Lung microvascular endothelial cell (primary cell): ENCODE measurements around the gene DAAM1. TPM values are rescaled to one million over a fixed set of nuclear protein-coding genes. Genes with fewer than 3 reads are reported as not detected.
A peak's percentile ranks its signal among the peaks of the same experiment; 100 is the strongest.

Experiments
- DNase-seq, 2 donors: peaks; one replicate each; pipeline versions ENCODE4 v3.0.0 to v3.0.0-alpha.2; 2010; ENCODE audit warnings: low read depth in 2 of 2
- total RNA-seq: library from RNA; depleted of rRNA; stranded (reverse); fragments of >200 nt; gene quantifications from 2 replicates; pipeline ENCODE4 v1.2.1, GENCODE V29; 2014

Gene DAAM1
- total RNA-seq, 1 donor from 2014 or later: 23.0 TPM

DNA sequence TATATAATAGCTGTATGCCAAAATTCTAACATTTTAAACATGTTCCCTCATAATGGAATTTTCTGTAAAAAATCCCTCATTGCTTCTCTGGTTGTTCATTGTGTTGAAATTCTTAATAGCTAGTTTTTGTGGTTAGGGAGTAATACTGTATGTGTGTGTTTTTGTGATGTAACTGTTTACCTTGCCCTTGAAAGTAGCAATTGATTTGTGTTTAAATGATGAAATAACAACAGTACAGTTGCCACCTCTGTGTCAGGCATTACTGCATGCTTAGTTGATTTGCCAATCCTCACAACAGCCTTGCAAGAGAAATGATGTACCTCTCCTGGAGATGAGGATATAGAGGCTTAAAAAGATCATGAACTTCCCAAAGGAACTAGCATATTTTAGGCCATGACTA is 94.9 kb downstream of the DAAM1 start:
- no peak for DNase-seq

DNA sequence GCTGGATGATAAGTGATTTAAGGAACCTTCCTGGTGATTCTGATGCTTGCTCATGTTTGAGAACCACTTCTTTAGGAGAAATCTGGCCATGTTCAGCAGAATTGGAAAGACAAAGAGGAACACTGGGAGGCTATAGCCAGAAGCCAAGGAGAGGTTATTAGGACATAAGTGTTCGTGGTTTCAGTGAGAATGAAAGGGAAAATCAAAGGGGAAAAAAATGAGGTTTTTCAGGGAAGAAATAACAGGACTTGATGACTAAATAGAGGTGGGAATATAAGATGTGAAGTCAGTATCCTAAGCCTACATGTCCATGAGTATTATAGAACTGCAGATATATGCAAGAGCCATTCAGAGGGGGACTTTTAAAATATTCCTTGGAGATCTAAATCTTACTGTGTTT is 95.6 kb downstream of the DAAM1 start:
- DNase-seq: no peak

DNA sequence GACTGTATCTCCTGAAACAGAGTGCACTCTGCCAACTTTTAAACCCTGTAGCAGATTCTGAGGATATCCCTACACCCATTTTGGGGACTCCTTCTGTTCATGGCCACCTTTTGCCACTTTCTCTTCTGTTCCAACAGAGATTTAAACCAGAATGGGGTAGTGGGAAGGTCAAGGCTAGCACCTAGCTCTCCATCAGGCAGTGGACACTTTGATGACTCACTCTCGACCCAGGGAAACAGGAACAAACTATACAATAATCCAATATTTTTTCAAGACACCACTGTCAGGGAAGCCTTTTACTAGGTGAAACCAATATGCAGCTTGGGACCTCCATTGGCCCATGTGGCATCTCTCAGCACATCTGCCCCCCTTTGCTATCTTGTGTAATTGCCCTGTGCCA is 103.6 kb downstream of the DAAM1 start:
- peak in 1 of 2 donors; percentile 19 for DNase-seq

DNA sequence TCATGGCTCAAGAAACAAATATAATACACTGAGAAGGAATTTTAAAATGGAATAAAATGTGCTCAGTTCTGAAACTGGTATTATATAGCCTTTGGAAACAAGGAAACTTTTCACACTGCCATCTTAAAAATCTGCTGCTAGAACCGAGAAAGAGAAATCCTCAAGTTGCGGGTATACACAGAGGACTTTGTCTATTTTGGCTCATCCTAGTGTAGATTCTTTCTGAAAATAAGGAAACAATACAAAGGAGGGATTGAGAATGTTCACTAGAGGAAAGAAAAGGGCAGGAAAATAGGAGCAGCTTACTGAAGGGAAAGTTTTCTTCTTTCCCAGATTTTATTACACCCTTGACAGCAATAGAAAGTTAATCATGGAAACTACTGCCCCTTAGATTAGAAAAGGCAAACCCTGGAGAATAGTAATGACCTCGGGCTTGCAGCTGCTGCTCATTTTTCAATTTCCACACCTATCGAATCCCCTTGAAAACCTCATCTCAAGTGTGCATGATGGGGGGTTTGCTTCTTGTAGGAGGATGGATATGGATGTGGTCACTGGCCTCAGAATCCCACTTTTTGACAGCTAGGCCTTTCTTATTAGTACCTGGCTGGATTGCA is 104.6 kb downstream of the DAAM1 start:
- DNase-seq: no peak

GRCh38 chr14:59293935-59294661 is 105.6 kb downstream of the DAAM1 start:
- DNase-seq: peak in 1 of 2 donors; percentile 24

DNA sequence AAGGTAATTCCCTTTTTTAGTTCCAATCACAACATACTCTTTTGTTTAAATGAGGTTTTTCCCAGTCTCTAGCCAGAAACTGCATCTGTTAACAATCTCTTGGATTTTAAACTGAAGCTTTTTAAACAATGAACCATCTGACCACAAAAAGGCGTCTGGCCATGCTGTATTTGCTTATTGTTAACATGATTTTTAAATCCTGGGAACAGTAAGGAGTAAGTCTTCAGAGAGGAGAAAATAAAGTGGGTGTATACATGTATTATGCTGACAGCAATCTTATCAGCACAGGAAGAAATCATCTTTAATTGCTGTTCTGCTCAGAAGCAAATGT is 106.2 kb downstream of the DAAM1 start:
- DNase-seq: peak in 1 of 2 donors; percentile 70

- DNase-seq: no peak
These were observed 107.5 kb downstream of the DAAM1 start for GRCh38 chr14:59295951-59296350.

DNA sequence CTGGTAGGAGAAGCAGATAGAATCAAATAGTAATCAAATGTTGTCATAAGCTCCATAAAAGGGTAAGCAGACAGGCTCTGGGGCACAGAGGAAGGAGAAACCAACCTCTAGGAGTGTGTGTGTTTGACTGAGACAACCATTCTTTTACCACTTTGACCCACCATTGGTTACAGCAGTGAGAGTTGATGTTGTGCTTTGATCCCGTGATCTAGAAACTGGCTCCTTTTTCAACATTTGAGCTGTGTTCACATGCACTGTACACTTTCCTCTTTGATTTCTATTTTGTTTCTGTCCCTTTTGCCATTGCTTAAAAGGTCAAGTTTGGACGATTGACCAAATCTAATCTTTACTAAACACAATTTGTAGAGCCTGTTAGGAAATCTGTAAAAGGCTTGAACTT is 108.0 kb downstream of the DAAM1 start:
- DNase-seq: no peak

DNA sequence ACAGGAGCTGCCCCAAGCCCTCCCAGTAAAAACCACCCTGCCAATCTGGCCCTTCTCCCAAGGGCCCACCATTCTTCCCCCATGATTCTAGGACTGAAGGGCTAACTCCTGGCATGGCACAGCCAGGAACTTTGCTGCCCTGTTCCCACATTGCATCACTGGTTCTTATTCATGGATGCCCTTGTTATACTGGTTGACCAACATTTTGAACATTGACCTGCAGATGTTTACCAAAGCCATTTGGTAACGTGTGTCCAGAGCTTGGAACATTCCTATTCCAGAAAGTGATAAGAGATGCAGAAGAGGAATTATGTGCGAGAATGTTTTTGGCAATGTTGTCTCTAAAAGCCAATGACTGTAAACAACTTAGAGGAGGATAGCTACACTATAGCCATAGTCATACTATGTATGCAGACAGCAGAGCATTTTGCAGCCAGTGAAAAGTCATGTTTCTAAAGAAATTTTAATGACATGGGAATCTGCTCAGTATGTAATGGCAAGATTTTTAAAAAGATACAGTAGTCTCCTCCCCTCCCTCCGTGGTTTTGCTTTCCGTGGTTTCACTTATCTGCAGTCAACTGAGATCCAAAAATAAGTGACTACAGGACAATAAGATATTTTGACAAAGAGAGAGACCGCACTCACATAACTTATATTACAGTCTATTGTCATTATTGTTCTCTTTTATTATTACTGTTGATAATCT is 108.8 kb downstream of the DAAM1 start:
- DNase-seq: no peak

- DNase-seq: no peak
These were observed 111.3 kb downstream of the DAAM1 start for GRCh38 chr14:59299731-59300130.

DNA sequence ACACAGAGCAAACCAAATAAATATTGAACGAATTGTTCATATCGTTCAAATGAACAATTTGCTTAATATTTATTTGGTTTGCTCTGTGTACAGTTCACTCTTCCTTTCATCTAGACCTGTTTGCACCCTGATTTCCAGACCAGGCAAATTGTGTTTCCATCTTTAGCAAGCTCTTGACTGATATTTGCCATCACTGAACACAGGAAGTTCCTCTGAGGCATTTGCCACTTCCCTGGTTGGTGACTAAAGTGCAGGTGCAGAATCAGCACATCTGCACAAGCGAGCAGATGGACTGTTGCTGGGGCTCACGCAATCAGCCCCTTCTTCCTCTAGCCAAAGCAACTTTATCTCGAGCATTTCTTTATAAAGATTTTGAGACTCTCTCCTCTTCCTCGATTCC is 112.9 kb downstream of the DAAM1 start:
- peak; percentile 23 to 83 for DNase-seq

GRCh38 chr14:59302313-59302712 is 113.8 kb downstream of the DAAM1 start:
- DNase-seq: no peak

GRCh38 chr14:59303216-59303615 is 114.7 kb downstream of the DAAM1 start:
- DNase-seq: no peak

DNA sequence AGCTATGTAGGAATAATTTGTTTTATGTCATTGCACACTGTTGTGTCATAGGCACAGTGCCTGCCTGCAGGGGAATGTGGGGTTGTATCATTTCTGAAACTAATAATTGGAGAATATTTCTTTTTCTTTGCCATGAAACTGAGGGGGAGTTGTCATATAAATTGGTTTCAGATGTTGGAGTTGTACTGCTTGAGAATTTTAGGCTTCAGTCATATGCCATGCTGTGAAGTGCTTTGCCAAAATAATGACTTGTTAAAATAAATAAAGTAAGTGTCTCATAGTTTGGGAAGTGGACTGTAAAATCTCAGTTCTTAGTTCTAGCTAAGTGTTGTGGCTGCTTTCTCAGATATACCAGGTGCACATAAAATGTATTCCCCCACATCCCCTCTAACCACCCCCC is 116.8 kb downstream of the DAAM1 start:
- DNase-seq: no peak

GRCh38 chr14:59305836-59306555 is 117.5 kb downstream of the DAAM1 start:
- DNase-seq: peak in 1 of 2 donors; percentile 32

- peak; percentile 28 to 92 for DNase-seq
These were observed 118.3 kb downstream of the DAAM1 start for GRCh38 chr14:59306775-59307174.

DNA sequence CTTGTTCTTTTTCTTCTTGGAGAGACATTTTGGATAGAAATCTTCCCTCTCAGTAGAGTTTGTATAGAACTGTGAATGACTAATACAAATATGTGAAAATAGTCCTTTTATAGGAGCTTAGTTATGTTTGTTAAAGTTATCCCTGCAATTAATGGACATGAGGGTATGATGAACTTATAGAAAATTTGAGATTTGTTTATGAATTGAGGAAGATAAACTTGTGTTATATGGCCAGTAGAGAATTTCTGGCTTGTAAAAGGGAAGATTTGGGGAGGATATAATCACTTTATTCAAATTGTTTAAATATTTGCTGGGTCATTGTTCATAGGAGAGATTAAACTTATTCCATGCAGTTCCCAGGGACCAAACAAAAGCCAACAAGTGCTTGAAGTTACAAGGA is 119.6 kb downstream of the DAAM1 start:
- no peak for DNase-seq

DNA sequence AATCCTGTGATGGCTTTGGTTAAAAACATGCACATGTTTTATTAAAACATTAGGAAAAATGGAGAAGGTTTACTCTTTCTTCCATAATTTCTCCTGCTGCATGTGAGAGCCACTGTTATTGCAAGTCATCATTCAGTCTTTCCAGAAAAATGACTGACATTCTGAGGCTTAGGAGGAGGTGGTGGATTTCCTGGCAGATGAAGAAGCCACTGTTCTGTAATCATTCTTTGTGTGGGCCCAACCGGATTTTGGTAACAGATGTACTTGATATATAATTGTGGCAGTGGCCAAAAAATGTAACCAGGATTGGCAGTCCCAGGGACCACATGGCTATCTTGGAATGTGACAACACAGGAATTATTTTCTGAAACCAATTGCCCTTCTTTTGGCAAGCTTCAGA is 120.2 kb downstream of the DAAM1 start:
- peak in 1 of 2 donors; percentile 53 for DNase-seq

DNA sequence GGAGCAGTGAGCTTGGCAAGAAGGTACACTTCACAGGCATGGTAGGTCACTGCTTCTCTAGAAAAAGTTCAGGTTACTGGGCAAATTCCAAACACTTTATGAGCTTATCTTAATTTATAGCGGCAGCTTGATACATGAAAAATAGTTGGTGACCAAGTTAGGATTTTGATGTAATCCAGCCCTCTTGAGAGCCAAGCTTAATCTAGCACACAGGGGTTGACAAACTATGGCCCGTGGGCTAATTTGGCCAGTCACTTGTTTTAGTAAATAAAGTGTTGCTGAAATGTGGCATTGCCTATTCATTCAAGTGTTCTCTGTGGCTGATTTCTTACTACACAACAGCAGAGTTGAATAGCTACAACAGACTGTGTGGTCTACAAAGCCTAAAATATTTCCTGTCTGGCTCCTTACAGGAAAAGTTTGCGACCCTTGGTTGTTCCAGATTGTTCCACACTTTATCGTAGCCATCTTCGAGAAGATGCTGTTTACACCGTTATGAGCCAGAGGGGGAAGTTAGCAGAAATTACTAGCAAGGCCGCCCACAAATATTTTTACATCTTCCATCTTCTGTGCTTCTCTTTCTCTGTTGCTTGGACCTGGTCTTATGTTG is 120.9 kb downstream of the DAAM1 start:
- DNase-seq: peak in 1 of 2 donors; percentile 60

DNA sequence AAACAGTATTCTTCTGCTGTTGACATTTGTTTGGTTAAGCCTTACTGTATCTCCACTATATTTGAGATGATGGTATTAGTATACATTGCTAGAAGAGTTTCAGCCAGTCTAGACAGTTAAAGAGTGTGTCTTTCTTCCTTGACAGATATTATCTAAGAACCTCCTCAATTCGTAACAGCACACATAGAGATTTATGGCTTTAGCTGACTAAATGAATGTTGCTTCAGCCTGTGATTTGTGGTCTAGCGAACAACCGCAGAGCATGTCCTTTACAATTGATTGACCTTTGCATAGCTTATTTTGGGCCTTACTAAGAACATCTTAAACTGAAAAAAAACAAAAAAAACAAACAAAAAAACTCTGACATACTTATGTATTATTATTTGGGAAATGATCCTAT is 122.2 kb downstream of the DAAM1 start:
- DNase-seq: no peak

GRCh38 chr14:59311723-59312122 is 123.3 kb downstream of the DAAM1 start:
- no peak for DNase-seq

GRCh38 chr14:59313144-59313651 is 124.7 kb downstream of the DAAM1 start:
- DNase-seq: no peak
